Activated naive CD8-positive, alpha-beta T cell treated with anti-CD3 and anti-CD28 coated beads, Interleukin-2, amount 10 ng/mL, durations not matched to agents 7 days and 5 days (primary cell): ENCODE data around the gene RIC8B. TPM values are rescaled to one million over a fixed set of nuclear protein-coding genes. Genes with fewer than 3 reads are reported as not detected.

ENCODE experiments used
- ATAC-seq: fragments of 150-1000 bp; cut with Tn5 transposase; one replicate; pipeline ENCODE4 v1.10.0; 2021; ENCODE audit warnings: low read depth, moderate library complexity
- POLR2A ChIA-PET: fragments of 350-600 bp; sonication (Branson Sonifier 250); formaldehyde crosslinking; loops from one replicate; lab custom pipeline; 2021; ENCODE audit warnings: antibody characterized with exemption; lab: Charles Lee
- DNase-seq: peaks from one replicate; pipeline ENCODE4 v3.0.0; 2021
- H3K27ac Mint-ChIP-seq: one replicate; pipeline ENCODE4 v1.8.0; 2022; ENCODE audit warnings: mild to moderate bottlenecking, mixed read lengths
- H3K27me3 Mint-ChIP-seq: one replicate; pipeline ENCODE4 v1.8.0; 2022; ENCODE audit warnings: mild to moderate bottlenecking, moderate library complexity, mixed read lengths
- H3K36me3 Mint-ChIP-seq: one replicate; pipeline ENCODE4 v1.8.0; 2021; ENCODE audit warnings: mild to moderate bottlenecking, mixed read lengths
- H3K4me1 Mint-ChIP-seq: one replicate; pipeline ENCODE4 v1.8.0; 2021; ENCODE audit warnings: mixed read lengths
- H3K4me3 Mint-ChIP-seq: one replicate; pipeline ENCODE4 v1.8.0; 2022; ENCODE audit warnings: mild to moderate bottlenecking, moderate library complexity, mixed read lengths
- H3K9me3 Mint-ChIP-seq: one replicate; pipeline ENCODE4 v1.8.0; 2021; ENCODE audit warnings: mixed read lengths
- total RNA-seq, 2 experiments: library from RNA; stranded (reverse); gene quantifications; one replicate each; pipeline ENCODE4 v1.2.3, GENCODE V29; 2021

Gene RIC8B
- total RNA-seq, 2 experiments from 2014 or later, result 14.3 to 15.1 TPM

- POLR2A ChIA-PET, result interaction anchor here (0.5 kb wide), 1 partner anchor 27 kb away, joined by 5 read pairs; no protein-coding TSS in a partner anchor
- H3K4me3 Mint-ChIP-seq, result no peak overlapping the region
- H3K4me1 Mint-ChIP-seq, result peaks cover 11% of the 10 kb centered on the region
- no peaks in the 10 kb centered on the region for H3K9me3 Mint-ChIP-seq
- H3K27me3 Mint-ChIP-seq, result no peaks in the 10 kb centered on the region
- DNase-seq (no peak), ATAC-seq (no peak)
- peaks cover 3% of the 10 kb centered on the region for H3K36me3 Mint-ChIP-seq
- H3K27ac Mint-ChIP-seq, result no peak overlapping the region
These were observed 67.2 kb downstream of the RIC8B start for GRCh38 chr12:106841510-106842302.

GRCh38 chr12:106845902-106846301, 71.4 kb downstream of the RIC8B start:
- POLR2A ChIA-PET, result no interaction called here

GRCh38 chr12:106847861-106848260, 73.4 kb downstream of the RIC8B start:
- Mint-ChIP-seq H3K27me3 (no peaks in the 10 kb centered on the region), H3K9me3 (no peaks in the 10 kb centered on the region), H3K4me3 (no peak overlapping the region), H3K4me1 (no peaks in the 10 kb centered on the region), H3K27ac (no peak overlapping the region), H3K36me3 (peaks cover 8% of the 10 kb centered on the region)
- ATAC-seq, result no peak
- no peak for DNase-seq
- POLR2A ChIA-PET, result no interaction called here

More at GRCh38 chr12:106845902-106846301, 71.4 kb downstream of the RIC8B start:
- Mint-ChIP-seq H3K4me3 (no peak overlapping the region), H3K36me3 (peaks cover 6% of the 10 kb centered on the region), H3K27ac (no peak overlapping the region), H3K9me3 (no peaks in the 10 kb centered on the region), H3K4me1 (peaks cover 6% of the 10 kb centered on the region), H3K27me3 (no peaks in the 10 kb centered on the region)
- ATAC-seq (no peak), DNase-seq (no peak)

GRCh38 chr12:106851306-106851705, 76.8 kb downstream of the RIC8B start:
- H3K4me3 Mint-ChIP-seq, result no peak overlapping the region
- POLR2A ChIA-PET, result no interaction called here
- no peaks in the 10 kb centered on the region for H3K27me3 Mint-ChIP-seq
- H3K36me3 Mint-ChIP-seq, result peaks cover 12% of the 10 kb centered on the region
- DNase-seq (no peak), ATAC-seq (no peak)
- peaks cover 3% of the 10 kb centered on the region for H3K4me1 Mint-ChIP-seq
- H3K9me3 Mint-ChIP-seq, result no peaks in the 10 kb centered on the region
- no peak overlapping the region for H3K27ac Mint-ChIP-seq

- POLR2A ChIA-PET, result no interaction called here
- peaks cover 3% of the 10 kb centered on the region for H3K4me1 Mint-ChIP-seq
- ATAC-seq (no peak), DNase-seq (no peak)
- no peaks in the 10 kb centered on the region for H3K9me3 Mint-ChIP-seq
- H3K27me3 Mint-ChIP-seq, result no peaks in the 10 kb centered on the region
- H3K27ac Mint-ChIP-seq, result peak overlapping the region; percentile 72
- peak overlapping the region; percentile 57 for H3K4me3 Mint-ChIP-seq
- H3K36me3 Mint-ChIP-seq, result peaks cover 10% of the 10 kb centered on the region
These were observed 80.2 kb downstream of the RIC8B start for GRCh38 chr12:106854723-106855122.

- peaks cover 3% of the 10 kb centered on the region for H3K4me1 Mint-ChIP-seq
- POLR2A ChIA-PET, result no interaction called here
- no peaks in the 10 kb centered on the region for H3K27me3 Mint-ChIP-seq
- peaks cover 11% of the 10 kb centered on the region for H3K36me3 Mint-ChIP-seq
- H3K9me3 Mint-ChIP-seq, result no peaks in the 10 kb centered on the region
- ATAC-seq, result peak; percentile 63
- H3K27ac Mint-ChIP-seq, result no peak overlapping the region
- no peak overlapping the region for H3K4me3 Mint-ChIP-seq
- no peak for DNase-seq
These were observed 80.8 kb downstream of the RIC8B start for GRCh38 chr12:106855221-106855758.

GRCh38 chr12:106861984-106862916, 87.8 kb downstream of the RIC8B start:
- POLR2A ChIA-PET, result no interaction called here
- no peak for DNase-seq
- Mint-ChIP-seq H3K4me1 (no peaks in the 10 kb centered on the region), H3K9me3 (no peaks in the 10 kb centered on the region), H3K27me3 (no peaks in the 10 kb centered on the region), H3K36me3 (peaks cover 32% of the 10 kb centered on the region), H3K4me3 (no peak overlapping the region), H3K27ac (no peak overlapping the region)
- ATAC-seq, result no peak

GRCh38 chr12:106863189-106863588, 88.7 kb downstream of the RIC8B start:
- no peaks in the 10 kb centered on the region for H3K4me1 Mint-ChIP-seq
- DNase-seq, result no peak
- POLR2A ChIA-PET, result no interaction called here
- ATAC-seq, result no peak
- H3K4me3 Mint-ChIP-seq, result no peak overlapping the region
- peaks cover 35% of the 10 kb centered on the region for H3K36me3 Mint-ChIP-seq
- no peaks in the 10 kb centered on the region for H3K27me3 Mint-ChIP-seq
- H3K9me3 Mint-ChIP-seq, result no peaks in the 10 kb centered on the region
- no peak overlapping the region for H3K27ac Mint-ChIP-seq

GRCh38 chr12:106865683-106866082, 91.2 kb downstream of the RIC8B start:
- H3K9me3 Mint-ChIP-seq, result no peaks in the 10 kb centered on the region
- no peak overlapping the region for H3K4me3 Mint-ChIP-seq
- no peak for ATAC-seq
- DNase-seq, result no peak
- peaks cover 30% of the 10 kb centered on the region for H3K36me3 Mint-ChIP-seq
- POLR2A ChIA-PET, result no interaction called here
- no peaks in the 10 kb centered on the region for H3K4me1 Mint-ChIP-seq
- no peaks in the 10 kb centered on the region for H3K27me3 Mint-ChIP-seq
- H3K27ac Mint-ChIP-seq, result no peak overlapping the region

- Mint-ChIP-seq H3K36me3 (peaks cover 26% of the 10 kb centered on the region), H3K9me3 (no peaks in the 10 kb centered on the region), H3K27me3 (no peaks in the 10 kb centered on the region), H3K4me3 (no peak overlapping the region), H3K27ac (no peak overlapping the region), H3K4me1 (no peaks in the 10 kb centered on the region)
- POLR2A ChIA-PET, result no interaction called here
- DNase-seq (no peak), ATAC-seq (no peak)
These were observed 92.1 kb downstream of the RIC8B start for GRCh38 chr12:106866426-106867080.

GRCh38 chr12:106867651-106868050, 93.2 kb downstream of the RIC8B start:
- Mint-ChIP-seq H3K4me3 (no peak overlapping the region), H3K36me3 (peaks cover 25% of the 10 kb centered on the region)

GRCh38 chr12:106868982-106869700, 94.7 kb downstream of the RIC8B start:
- H3K27me3 Mint-ChIP-seq, result no peaks in the 10 kb centered on the region
- DNase-seq (no peak), ATAC-seq (no peak)
- H3K27ac Mint-ChIP-seq, result no peak overlapping the region
- POLR2A ChIA-PET, result no interaction called here
- H3K4me3 Mint-ChIP-seq, result no peak overlapping the region
- H3K9me3 Mint-ChIP-seq, result no peaks in the 10 kb centered on the region
- peaks cover 27% of the 10 kb centered on the region for H3K36me3 Mint-ChIP-seq
- H3K4me1 Mint-ChIP-seq, result peaks cover 2% of the 10 kb centered on the region

More at GRCh38 chr12:106867651-106868050, 93.2 kb downstream of the RIC8B start:
- POLR2A ChIA-PET, result no interaction called here
- H3K27ac Mint-ChIP-seq, result no peak overlapping the region
- no peak for ATAC-seq
- DNase-seq, result no peak
- H3K27me3 Mint-ChIP-seq, result no peaks in the 10 kb centered on the region
- no peaks in the 10 kb centered on the region for H3K4me1 Mint-ChIP-seq
- H3K9me3 Mint-ChIP-seq, result no peaks in the 10 kb centered on the region
